HepG2 (cell line): ENCODE results near the gene SERPINF2. TPM values are rescaled to one million over a fixed set of nuclear protein-coding genes. Genes with fewer than 3 reads are reported as not detected.

Experiments used
- GABPA ChIP-seq, 2 experiments: IDR thresholded peaks; 2 replicates each; pipeline ENCODE4 v1.6.1; 2011 to 2016; ENCODE audit warnings: low read depth in 2 of 2, low read length in 1 of 2, missing biosample characterization in 1 of 2, missing genetic modification characterization in 1 of 2
- GLI4 ChIP-seq: sonication (generic); formaldehyde crosslinking; IDR thresholded peaks from 2 replicates; pipeline ENCODE4 v1.5.1; 2020; ENCODE audit warnings: missing genetic modification reagents, mild to moderate bottlenecking, moderate library complexity, borderline replicate concordance
- HNF4G ChIP-seq, 2 experiments: sonication (generic) in 1 of 2; formaldehyde crosslinking in 1 of 2; IDR thresholded peaks; 2 replicates each; pipeline versions ENCODE4 v1.4.0 to v1.6.1; 2011 to 2020; ENCODE audit warnings: borderline replicate concordance in 2 of 2, low read depth in 2 of 2, mild to moderate bottlenecking in 2 of 2, low read length in 1 of 2, missing genetic modification reagents in 1 of 2, moderate library complexity in 1 of 2
- RELA ChIP-seq: sonication (generic); formaldehyde crosslinking; IDR thresholded peaks from 2 replicates; pipeline ENCODE4 v1.4.0; 2020; ENCODE audit warnings: missing genetic modification reagents
- RFX5 ChIP-seq: IDR thresholded peaks from 2 replicates; pipeline ENCODE4 v1.6.1; 2011; ENCODE audit warnings: low read depth, low read length, improper control_type of control experiment
- SMARCC2 ChIP-seq: fragments of 450-650 bp; IDR thresholded peaks from 2 replicates; pipeline ENCODE4 v1.6.1; 2017; ENCODE audit warnings: antibody characterized with exemption, mild to moderate bottlenecking
- ZEB1 ChIP-seq: IDR thresholded peaks from 2 replicates; pipeline ENCODE4 v1.6.1; 2012; ENCODE audit warnings: mild to moderate bottlenecking, low read depth, inconsistent platforms; ENCODE audit not compliant: insufficient replicate concordance
- ZMYM3 ChIP-seq: sonication (generic); formaldehyde crosslinking; IDR thresholded peaks from 2 replicates; pipeline ENCODE4 v1.5.1; 2020; ENCODE audit warnings: mild to moderate bottlenecking, missing genetic modification reagents
- ZNF205 ChIP-seq: IDR thresholded peaks from 2 replicates; pipeline ENCODE4 v1.6.1; 2018; ENCODE audit warnings: missing biosample characterization, missing genetic modification reagents
- ZNF382 ChIP-seq: sonication (generic); formaldehyde crosslinking; IDR thresholded peaks from 2 replicates; pipeline ENCODE4 v1.5.0; 2020; ENCODE audit warnings: missing genetic modification reagents, mild to moderate bottlenecking, borderline replicate concordance
- ZNF569 ChIP-seq: sonication (generic); formaldehyde crosslinking; IDR thresholded peaks from 2 replicates; pipeline ENCODE4 v1.5.0; 2020; ENCODE audit warnings: mild to moderate bottlenecking, missing genetic modification reagents, moderate library complexity, borderline replicate concordance
- ZNF883 ChIP-seq: sonication (generic); formaldehyde crosslinking; IDR thresholded peaks from 2 replicates; pipeline ENCODE4 v1.5.1; 2020; ENCODE audit warnings: mild to moderate bottlenecking, missing genetic modification reagents; ENCODE audit errors: not compliant biosample characterization
- polyA plus RNA-seq, 8 experiments: library from polyadenylated mRNA; depleted of rRNA in 3 of 8; stranded (reverse) in 7 of 8; unstranded in 1 of 8; fragments of >200 nt; fragmentation: Illumina TruSeq in 4 of 8; extraction: Trizol in 4 of 8; gene quantifications; 2 replicates each; pipeline versions ENCODE4 v1.2.1 to v1.2.3, GENCODE V29; 2011 to 2016; ENCODE audit warnings: low read depth in 4 of 8, missing spikeins in 1 of 8, mixed read lengths in 1 of 8; ENCODE audit not compliant: insufficient read depth in 1 of 8
- total RNA-seq, 5 experiments: library from RNA; depleted of rRNA; stranded (reverse); fragments of >200 nt; fragmentation: Illumina TruSeq; extraction: Trizol; gene quantifications; 2 replicates each; pipeline ENCODE4 v1.2.3, GENCODE V29; 2016; ENCODE audit warnings: low read depth in 1 of 5
- TF ChIP-seq, protein P1 (sequence below): sonication (generic); formaldehyde crosslinking; IDR thresholded peaks from 2 replicates; pipeline ENCODE4 v1.4.0; 2020; ENCODE audit warnings: missing genetic modification reagents
- TF ChIP-seq, protein P2 (sequence below): IDR thresholded peaks from 2 replicates; pipeline ENCODE4 v1.6.1; 2016; ENCODE audit warnings: missing compliant biosample characterization, missing genetic modification reagents, borderline replicate concordance
- TF ChIP-seq, protein P3 (sequence below): sonication (generic); formaldehyde crosslinking; IDR thresholded peaks from 2 replicates; pipeline ENCODE4 v1.9.0; 2021; ENCODE audit warnings: mild to moderate bottlenecking, missing genetic modification reagents

The SERPINF2 gene
- total and polyA plus RNA-seq, 2 of the 13 experiments (the other 11 are each of a cell fraction or from before 2014, with no cell fraction given): 309 to 548 TPM

DNA sequence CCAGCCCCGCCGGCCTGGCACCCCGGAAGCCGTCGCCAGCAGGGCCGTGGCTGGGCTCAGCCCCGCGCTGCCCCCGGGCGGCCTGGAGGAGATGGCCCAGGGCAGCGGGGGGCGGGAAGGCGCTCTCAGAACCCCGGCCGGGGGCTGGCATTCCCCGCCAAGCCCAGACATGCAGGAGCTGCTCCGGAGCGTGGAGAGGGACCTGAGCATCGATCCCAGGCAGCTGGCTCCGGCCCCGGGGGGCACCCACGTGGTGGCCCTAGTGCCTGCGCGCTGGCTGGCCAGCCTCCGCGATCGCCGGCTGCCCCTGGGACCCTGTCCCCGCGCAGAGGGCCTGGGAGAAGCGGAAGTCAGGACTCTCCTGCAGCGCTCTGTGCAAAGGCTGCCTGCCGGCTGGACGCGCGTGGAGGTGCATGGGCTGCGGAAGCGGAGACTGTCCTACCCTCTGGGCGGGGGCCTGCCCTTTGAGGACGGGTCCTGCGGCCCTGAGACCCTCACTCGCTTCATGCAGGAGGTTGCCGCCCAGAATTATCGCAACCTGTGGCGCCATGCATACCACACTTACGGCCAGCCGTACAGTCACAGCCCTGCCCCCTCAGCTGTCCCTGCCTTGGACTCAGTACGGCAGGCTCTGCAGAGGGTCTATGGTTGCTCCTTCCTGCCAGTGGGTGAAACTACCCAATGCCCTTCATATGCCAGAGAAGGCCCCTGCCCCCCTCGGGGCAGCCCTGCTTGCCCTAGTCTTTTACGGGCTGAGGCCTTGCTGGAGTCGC lies 17.6 kb upstream of the SERPINF2 start (continued):
- TF ChIP-seq ZNF569 (no peak), ZNF382 (CRISPR knock-in tag) (no peak), RELA (CRISPR knock-in tag) (peak; percentile 24; the same call in 1 of the 2 replicates), RFX5 (no peak), GLI4 (peak; percentile 67; the same call in 1 of the 2 replicates), ZMYM3 (no peak), ZNF205 (CRISPR knock-in tag) (no peak), GABPA (IDR thresholded peaks at IDR 0.05; ENCODE audit: low read depth, low read length) (peak; percentile 22; the same call in 1 of the 2 replicates), GABPA (CRISPR knock-in tag; IDR thresholded peaks at IDR 0.05; ENCODE audit: low read depth) (no peak), HNF4G (IDR thresholded peaks at IDR 0.05; ENCODE audit: borderline replicate concordance, low read depth, low read length) (no peak), HNF4G (CRISPR knock-in tag; IDR thresholded peaks at IDR 0.05; ENCODE audit: borderline replicate concordance, low read depth) (no peak), ZNF883 (CRISPR knock-in tag) (peak; percentile 58), ZEB1 (no peak), SMARCC2 (no peak)
- TF ChIP-seq, protein P1, sequence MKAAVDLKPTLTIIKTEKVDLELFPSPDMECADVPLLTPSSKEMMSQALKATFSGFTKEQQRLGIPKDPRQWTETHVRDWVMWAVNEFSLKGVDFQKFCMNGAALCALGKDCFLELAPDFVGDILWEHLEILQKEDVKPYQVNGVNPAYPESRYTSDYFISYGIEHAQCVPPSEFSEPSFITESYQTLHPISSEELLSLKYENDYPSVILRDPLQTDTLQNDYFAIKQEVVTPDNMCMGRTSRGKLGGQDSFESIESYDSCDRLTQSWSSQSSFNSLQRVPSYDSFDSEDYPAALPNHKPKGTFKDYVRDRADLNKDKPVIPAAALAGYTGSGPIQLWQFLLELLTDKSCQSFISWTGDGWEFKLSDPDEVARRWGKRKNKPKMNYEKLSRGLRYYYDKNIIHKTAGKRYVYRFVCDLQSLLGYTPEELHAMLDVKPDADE (CRISPR knock-in tag): no peak
- TF ChIP-seq, protein P2, sequence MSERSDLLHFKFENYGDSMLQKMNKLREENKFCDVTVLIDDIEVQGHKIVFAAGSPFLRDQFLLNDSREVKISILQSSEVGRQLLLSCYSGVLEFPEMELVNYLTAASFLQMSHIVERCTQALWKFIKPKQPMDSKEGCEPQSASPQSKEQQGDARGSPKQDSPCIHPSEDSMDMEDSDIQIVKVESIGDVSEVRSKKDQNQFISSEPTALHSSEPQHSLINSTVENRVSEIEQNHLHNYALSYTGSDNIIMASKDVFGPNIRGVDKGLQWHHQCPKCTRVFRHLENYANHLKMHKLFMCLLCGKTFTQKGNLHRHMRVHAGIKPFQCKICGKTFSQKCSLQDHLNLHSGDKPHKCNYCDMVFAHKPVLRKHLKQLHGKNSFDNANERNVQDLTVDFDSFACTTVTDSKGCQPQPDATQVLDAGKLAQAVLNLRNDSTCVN: no peak
- TF ChIP-seq, protein P3, sequence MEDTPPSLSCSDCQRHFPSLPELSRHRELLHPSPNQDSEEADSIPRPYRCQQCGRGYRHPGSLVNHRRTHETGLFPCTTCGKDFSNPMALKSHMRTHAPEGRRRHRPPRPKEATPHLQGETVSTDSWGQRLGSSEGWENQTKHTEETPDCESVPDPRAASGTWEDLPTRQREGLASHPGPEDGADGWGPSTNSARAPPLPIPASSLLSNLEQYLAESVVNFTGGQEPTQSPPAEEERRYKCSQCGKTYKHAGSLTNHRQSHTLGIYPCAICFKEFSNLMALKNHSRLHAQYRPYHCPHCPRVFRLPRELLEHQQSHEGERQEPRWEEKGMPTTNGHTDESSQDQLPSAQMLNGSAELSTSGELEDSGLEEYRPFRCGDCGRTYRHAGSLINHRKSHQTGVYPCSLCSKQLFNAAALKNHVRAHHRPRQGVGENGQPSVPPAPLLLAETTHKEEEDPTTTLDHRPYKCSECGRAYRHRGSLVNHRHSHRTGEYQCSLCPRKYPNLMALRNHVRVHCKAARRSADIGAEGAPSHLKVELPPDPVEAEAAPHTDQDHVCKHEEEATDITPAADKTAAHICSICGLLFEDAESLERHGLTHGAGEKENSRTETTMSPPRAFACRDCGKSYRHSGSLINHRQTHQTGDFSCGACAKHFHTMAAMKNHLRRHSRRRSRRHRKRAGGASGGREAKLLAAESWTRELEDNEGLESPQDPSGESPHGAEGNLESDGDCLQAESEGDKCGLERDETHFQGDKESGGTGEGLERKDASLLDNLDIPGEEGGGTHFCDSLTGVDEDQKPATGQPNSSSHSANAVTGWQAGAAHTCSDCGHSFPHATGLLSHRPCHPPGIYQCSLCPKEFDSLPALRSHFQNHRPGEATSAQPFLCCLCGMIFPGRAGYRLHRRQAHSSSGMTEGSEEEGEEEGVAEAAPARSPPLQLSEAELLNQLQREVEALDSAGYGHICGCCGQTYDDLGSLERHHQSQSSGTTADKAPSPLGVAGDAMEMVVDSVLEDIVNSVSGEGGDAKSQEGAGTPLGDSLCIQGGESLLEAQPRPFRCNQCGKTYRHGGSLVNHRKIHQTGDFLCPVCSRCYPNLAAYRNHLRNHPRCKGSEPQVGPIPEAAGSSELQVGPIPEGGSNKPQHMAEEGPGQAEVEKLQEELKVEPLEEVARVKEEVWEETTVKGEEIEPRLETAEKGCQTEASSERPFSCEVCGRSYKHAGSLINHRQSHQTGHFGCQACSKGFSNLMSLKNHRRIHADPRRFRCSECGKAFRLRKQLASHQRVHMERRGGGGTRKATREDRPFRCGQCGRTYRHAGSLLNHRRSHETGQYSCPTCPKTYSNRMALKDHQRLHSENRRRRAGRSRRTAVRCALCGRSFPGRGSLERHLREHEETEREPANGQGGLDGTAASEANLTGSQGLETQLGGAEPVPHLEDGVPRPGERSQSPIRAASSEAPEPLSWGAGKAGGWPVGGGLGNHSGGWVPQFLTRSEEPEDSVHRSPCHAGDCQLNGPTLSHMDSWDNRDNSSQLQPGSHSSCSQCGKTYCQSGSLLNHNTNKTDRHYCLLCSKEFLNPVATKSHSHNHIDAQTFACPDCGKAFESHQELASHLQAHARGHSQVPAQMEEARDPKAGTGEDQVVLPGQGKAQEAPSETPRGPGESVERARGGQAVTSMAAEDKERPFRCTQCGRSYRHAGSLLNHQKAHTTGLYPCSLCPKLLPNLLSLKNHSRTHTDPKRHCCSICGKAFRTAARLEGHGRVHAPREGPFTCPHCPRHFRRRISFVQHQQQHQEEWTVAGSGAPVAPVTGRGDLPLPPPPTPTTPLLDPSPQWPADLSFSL: no peak
